Keratinocyte (primary cell): ENCODE measurements around the gene UGGT2. TPM values are rescaled to one million over a fixed set of nuclear protein-coding genes. Genes with fewer than 3 reads are reported as not detected.

ENCODE experiments used
- DNase-seq: peaks from one replicate; pipeline ENCODE4 v3.0.0-alpha.2; 2011; ENCODE audit warnings: low read depth, missing footprints, low spot score
- FAIRE-seq: peaks from 2 replicates; lab custom pipeline; 2011; peaks lifted over from hg19 to GRCh38; lab: Jason Lieb, UNC
- H2AFZ ChIP-seq: 2 replicates; pipeline ENCODE4 v1.6.0; 2012; ENCODE audit warnings: low read length, control low read depth, inconsistent platforms; ENCODE audit not compliant: control insufficient read depth
- H3K27ac ChIP-seq: 2 replicates; pipeline ENCODE4 v1.5.1; 2011; ENCODE audit warnings: low read length; ENCODE audit not compliant: control insufficient read depth, insufficient read depth
- H3K27me3 ChIP-seq: 3 replicates; pipeline ENCODE4 v1.6.0; 2011; ENCODE audit warnings: low read length; ENCODE audit not compliant: control insufficient read depth, insufficient read depth; ENCODE audit errors: extremely low read depth
- H3K36me3 ChIP-seq, 2 experiments: 2 replicates in 1 of 2; 3 replicates in 1 of 2; pipeline ENCODE4 v1.5.1; 2011; ENCODE audit warnings: low read length in 2 of 2, mild to moderate bottlenecking in 1 of 2; ENCODE audit not compliant: control insufficient read depth in 2 of 2, insufficient read depth in 2 of 2; ENCODE audit errors: extremely low read depth in 1 of 2
- H3K4me1 ChIP-seq: 3 replicates; pipeline ENCODE4 v1.5.1; 2011; ENCODE audit warnings: low read length; ENCODE audit not compliant: control insufficient read depth, insufficient read depth; ENCODE audit errors: extremely low read depth
- H3K4me2 ChIP-seq: 3 replicates; pipeline ENCODE4 v1.6.0; 2011; ENCODE audit warnings: low read depth, low read length; ENCODE audit not compliant: control insufficient read depth, insufficient read depth; ENCODE audit errors: extremely low read depth
- H3K4me3 ChIP-seq, 3 experiments: fragments of 200-600 bp in 1 of 3; sonication (generic) in 1 of 3; 2 replicates in 2 of 3; 3 replicates in 1 of 3; pipeline ENCODE4 v1.5.1; 2011 to 2016; ENCODE audit warnings: low read length in 3 of 3, mild to moderate bottlenecking in 3 of 3, control low read depth in 2 of 3, inconsistent platforms in 1 of 3, low read depth in 1 of 3, mixed read lengths in 1 of 3, mixed run types in 1 of 3, moderate library complexity in 1 of 3; ENCODE audit not compliant: control insufficient read depth in 2 of 3, insufficient read depth in 2 of 3; ENCODE audit errors: extremely low read depth in 1 of 3
- H3K79me2 ChIP-seq: 2 replicates; pipeline ENCODE4 v1.6.0; 2012; ENCODE audit warnings: low read length; ENCODE audit not compliant: control insufficient read depth, insufficient read depth
- H3K9ac ChIP-seq: 3 replicates; pipeline ENCODE4 v1.6.0; 2011; ENCODE audit warnings: low read length; ENCODE audit not compliant: control insufficient read depth, insufficient read depth; ENCODE audit errors: extremely low read depth
- H3K9me1 ChIP-seq: 3 replicates; pipeline ENCODE4 v1.6.0; 2011; ENCODE audit warnings: low read length; ENCODE audit not compliant: control insufficient read depth, insufficient read depth; ENCODE audit errors: extremely low read depth
- H3K9me3 ChIP-seq: 2 replicates; pipeline ENCODE4 v1.5.1; 2012; ENCODE audit warnings: low read depth, low read length; ENCODE audit not compliant: control insufficient read depth
- H4K20me1 ChIP-seq: 3 replicates; pipeline ENCODE4 v1.6.0; 2011; ENCODE audit warnings: low read length; ENCODE audit not compliant: control insufficient read depth, insufficient read depth; ENCODE audit errors: extremely low read depth
- CTCF ChIP-seq, 3 experiments: IDR thresholded peaks in 1 of 3; conservative IDR thresholded peaks in 1 of 3; optimal IDR thresholded peaks in 1 of 3; 2 replicates in 2 of 3; 3 replicates in 1 of 3; pipeline versions ENCODE3 to v1.5.1; 2011; ENCODE audit warnings: low read length in 3 of 3, mild to moderate bottlenecking in 3 of 3, moderate library complexity in 2 of 3, control low read depth in 1 of 3, inconsistent platforms in 1 of 3; ENCODE audit not compliant: insufficient read depth in 2 of 3; ENCODE audit errors: extremely low read depth in 1 of 3
- EZH2 ChIP-seq: IDR thresholded peaks from one replicate; pipeline ENCODE4 v1.6.1; 2012; ENCODE audit warnings: inconsistent platforms, mild to moderate bottlenecking, low read length, moderate library complexity
- dilution Hi-C: fragments of 300-500 bp; cut with MboI; formaldehyde crosslinking; loops from one replicate; pipeline ENCODE4 v1.7.0; 2020; ENCODE audit warnings: low sequenced_read_pairs; ENCODE audit not compliant: extremely low pct_ligation_motif_present
- polyA plus RNA-seq, 5 experiments: library from polyadenylated mRNA; depleted of rRNA in 3 of 5; stranded (reverse) in 3 of 5; stranded (forward) in 1 of 5; unstranded in 1 of 5; fragments of >200 nt; gene quantifications; 1 replicate in 1 of 5; 2 replicates in 3 of 5; 3 replicates in 1 of 5; pipeline versions ENCODE4 v1.2.1 to v1.2.3, GENCODE V29; 2011 to 2012; ENCODE audit warnings: missing spikeins in 2 of 5, low read depth in 1 of 5, low replicate concordance in 1 of 5

Gene UGGT2
- polyA plus RNA-seq, 1 donor (not counting 4 experiments of a cell fraction or from before 2014, with no cell fraction given), result 12.5 TPM

DNA sequence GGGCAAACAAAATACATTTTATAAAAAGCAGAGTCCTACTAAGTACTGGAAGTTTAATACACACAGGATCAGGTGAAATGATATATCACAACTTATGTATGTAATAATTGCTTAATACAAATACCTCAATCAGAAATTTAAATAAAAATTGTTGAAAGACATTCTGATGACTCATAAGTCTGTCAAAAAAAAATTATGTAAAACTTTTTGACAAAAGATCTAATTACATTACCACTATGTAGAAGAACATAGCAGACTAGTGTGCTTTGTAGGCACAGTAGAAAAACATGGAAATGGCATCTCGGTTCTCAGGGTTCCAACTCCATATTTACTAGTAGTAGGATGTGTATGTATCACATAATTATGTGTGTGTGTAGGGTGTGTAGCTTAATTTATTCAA, 220.1 kb downstream of the UGGT2 start:
- Histone ChIP-seq H3K9me1 (no peaks in the 10 kb centered on the region), H3K36me3 (no peaks in the 10 kb centered on the region), H3K27me3 (no peaks in the 10 kb centered on the region), H3K4me2 (no peak overlapping the region), H3K79me2 (no peaks in the 10 kb centered on the region), H3K4me3 (no peak overlapping the region), H3K27ac (no peak overlapping the region), H4K20me1 (no peaks in the 10 kb centered on the region), H3K9ac (no peak overlapping the region), H2AFZ (no peak overlapping the region), H3K9me3 (no peaks in the 10 kb centered on the region), H3K4me1 (peaks cover 10% of the 10 kb centered on the region)
- FAIRE-seq (no peak), DNase-seq (no peak)
- TF ChIP-seq EZH2 (no peak), CTCF (optimal IDR thresholded peaks at IDR 0.05 in 1 of 3, IDR thresholded peaks at IDR 0.05 in 1 of 3, conservative IDR thresholded peaks at IDR 0.05 in 1 of 3; ENCODE audit: extremely low read depth in 1 of 3, insufficient read depth in 2 of 3, low read length in 3 of 3) (no peak)
- dilution Hi-C loops, result no loop called here

- Histone ChIP-seq H3K27ac (no peak overlapping the region), H4K20me1 (no peaks in the 10 kb centered on the region), H3K4me1 (no peaks in the 10 kb centered on the region), H3K36me3 (peaks cover 0 to 1% of the 10 kb centered on the region in 2 experiments), H3K9me3 (no peaks in the 10 kb centered on the region), H3K79me2 (no peaks in the 10 kb centered on the region), H3K27me3 (no peaks in the 10 kb centered on the region), H2AFZ (no peak overlapping the region), H3K4me3 (no peak overlapping the region), H3K9ac (no peak overlapping the region), H3K4me2 (no peak overlapping the region), H3K9me1 (no peaks in the 10 kb centered on the region)
- DNase-seq, result no peak
- FAIRE-seq, result no peak
- dilution Hi-C loops, result no loop called here
- no peak for TF ChIP-seq EZH2
- no peak for TF ChIP-seq CTCF (optimal IDR thresholded peaks at IDR 0.05 in 1 of 3, IDR thresholded peaks at IDR 0.05 in 1 of 3, conservative IDR thresholded peaks at IDR 0.05 in 1 of 3; ENCODE audit: extremely low read depth in 1 of 3, insufficient read depth in 2 of 3, low read length in 3 of 3)
Observed at GRCh38 chr13:95822303-95822702, 230.9 kb downstream of the UGGT2 start.
